Spleen (tissue), 11 donors: ENCODE data around the gene DNAI2. TPM values are rescaled to one million over a fixed set of nuclear protein-coding genes. Genes with fewer than 3 reads are reported as not detected.

ENCODE experiments used
- DNase-seq: peaks from one replicate; pipeline ENCODE4 v3.0.0-alpha.2; 2020
- H3K27ac ChIP-seq, 8 donors: fragments of 200-600 bp; sonication (generic) in 7 of 8; 1 replicate in 4 of 8; 2 replicates in 4 of 8; pipeline versions ENCODE4 v1.5.0 to v1.8.0; 2016 to 2021; ENCODE audit warnings: inconsistent platforms in 4 of 8, mild to moderate bottlenecking in 4 of 8, moderate library complexity in 1 of 8
- H3K27me3 ChIP-seq, 7 donors: fragments of 200-600 bp; sonication (generic) in 6 of 7; replicated peaks in 1 of 7; 1 replicate in 4 of 7; 2 replicates in 3 of 7; pipeline versions ENCODE4 v1.5.0 to v1.8.0; 2016 to 2021; ENCODE audit warnings: inconsistent platforms in 3 of 7, mild to moderate bottlenecking in 1 of 7
- H3K36me3 ChIP-seq, 6 donors: fragments of 200-600 bp; sonication (generic) in 5 of 6; 1 replicate in 4 of 6; 2 replicates in 2 of 6; pipeline versions ENCODE4 v1.5.0 to v1.8.0; 2016 to 2021; ENCODE audit warnings: inconsistent platforms in 2 of 6
- H3K4me1 ChIP-seq, 6 donors: fragments of 200-600 bp; sonication (generic) in 5 of 6; 1 replicate in 3 of 6; 2 replicates in 3 of 6; pipeline versions ENCODE4 v1.5.0 to v1.8.0; 2016 to 2021; ENCODE audit warnings: inconsistent platforms in 3 of 6
- H3K4me3 ChIP-seq, 8 donors: fragments of 200-600 bp; sonication (generic) in 7 of 8; 1 replicate in 4 of 8; 2 replicates in 4 of 8; pipeline versions ENCODE4 v1.5.0 to v1.8.0; 2016 to 2021; ENCODE audit warnings: inconsistent platforms in 4 of 8, mild to moderate bottlenecking in 4 of 8, moderate library complexity in 2 of 8
- H3K9me3 ChIP-seq, 8 donors: fragments of 200-600 bp; sonication (generic) in 7 of 8; 1 replicate in 4 of 8; 2 replicates in 4 of 8; pipeline versions ENCODE4 v1.5.0 to v1.8.0; 2016 to 2021; ENCODE audit warnings: inconsistent platforms in 4 of 8
- CTCF ChIP-seq, 11 experiments: fragments of 200-600 bp in 7 of 11; fragments of 450-650 bp in 4 of 11; sonication (generic) in 4 of 11; IDR thresholded peaks in 8 of 11; conservative IDR thresholded peaks in 3 of 11; 1 replicate in 7 of 11; 2 replicates in 4 of 11; pipeline versions ENCODE4 v1.4.0 to v1.8.0; 2016 to 2021; ENCODE audit warnings: antibody characterized with exemption in 11 of 11, inconsistent platforms in 4 of 11, mild to moderate bottlenecking in 1 of 11
- POLR2A ChIP-seq, 3 donors: fragments of 450-650 bp; IDR thresholded peaks; one replicate each; pipeline ENCODE4 v1.5.1; 2017; ENCODE audit warnings: antibody characterized with exemption in 3 of 3, mild to moderate bottlenecking in 1 of 3
- POLR2AphosphoS5 ChIP-seq, 3 donors: sonication (generic); formaldehyde crosslinking; IDR thresholded peaks; one replicate each; pipeline ENCODE4 v1.5.1; 2017; ENCODE audit warnings: antibody characterized with exemption in 3 of 3
- WGBS, 5 donors: extraction: QIAGEN DNeasy Blood & Tissue Kit in 3 of 5; methylation state at CpG; one replicate each; pipeline versions ENCODE4 v1.1.5 to v1.1.7; 2013 to 2018; 5-methylcytosine and 5-hydroxymethylcytosine counted together
- intact Hi-C: fragments of 100-400 bp; cut with DNase I; formaldehyde crosslinking; loops from one replicate; pipeline ENCODE4 v1.15.0; 2023; ENCODE audit warnings: low total_unique reads
- polyA plus RNA-seq, 3 donors: library from polyadenylated mRNA; stranded (reverse); fragments of 200-250 nt; gene quantifications; one replicate each; pipeline ENCODE4 v1.2.1, GENCODE V29; 2013
- total RNA-seq, 7 donors: library from RNA; depleted of rRNA in 3 of 7; stranded (reverse); fragments of >200 nt in 3 of 7; fragmentation: NEBNext Ultra II Directional in 4 of 7; extraction: Animal tissue kit (Norgen Biotek cat#: 25700) in 4 of 7; gene quantifications; one replicate each; pipeline versions ENCODE4 v1.1.0 to v1.2.1, GENCODE V29; 2016 to 2021
- donor health status: healthy with polysubstance abuse.
- donor health status: DM: no; HTN: no; CAD: no; lungs with moderate emphysema.
- donor health status: DM: no; HTN: no; CAD: no.
- donor health status: Bipolar disorder and iron deficiency.
- donor health status: healthy.
- donor health status: DM: no; HTN: no; CAD: no.
- donor health status: DM: yes; HTN: yes; CAD: no.

Gene DNAI2
- total and polyA plus RNA-seq, 10 donors, result 0.23 to 0.72 (median 0.35) TPM; not detected in 5

DNA sequence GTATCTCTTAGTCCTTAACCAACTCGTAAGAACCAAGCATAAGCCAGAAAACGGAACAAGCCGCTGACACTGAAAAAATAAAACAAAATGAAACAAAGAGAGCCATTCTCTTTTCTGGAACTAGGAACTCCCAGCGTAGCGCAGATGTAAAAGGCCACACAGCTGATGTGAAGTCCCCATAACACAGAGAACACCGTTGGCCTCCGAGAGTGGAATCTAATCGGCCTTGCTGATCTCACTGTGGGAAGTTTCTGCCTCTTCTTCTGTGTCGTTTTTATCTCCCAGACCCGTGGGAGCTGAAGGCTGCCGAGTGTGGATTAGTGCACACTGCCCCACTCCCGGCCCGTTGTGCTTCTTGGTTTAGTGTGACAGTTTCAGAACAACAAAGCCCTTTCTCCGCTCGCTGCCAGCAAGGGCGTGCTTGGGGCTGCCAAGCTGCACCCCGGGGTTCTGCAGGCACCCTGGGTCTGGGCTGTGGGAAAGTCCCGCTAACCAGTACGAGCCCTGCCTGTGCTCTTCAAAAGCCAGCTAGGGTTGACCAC, 38.9 kb upstream of the DNAI2 start:
- H3K4me3 ChIP-seq, result peak overlapping the region in 1 of 8 donors; percentile 19

GRCh38 chr17:74235911-74236371, 38.1 kb upstream of the DNAI2 start:
- Histone ChIP-seq H3K27me3 (no peaks in the 10 kb centered on the region), H3K9me3 (no peaks in the 10 kb centered on the region), H3K27ac (peak overlapping the region in 2 of 8 donors; percentile 48 to 79), H3K4me3 (no peak overlapping the region), H3K4me1 (peaks cover 6 to 62% (median 38%) of the 10 kb centered on the region in 6 donors), H3K36me3 (peaks cover 0 to 37% (median 0%) of the 10 kb centered on the region in 6 donors)
- intact Hi-C loops, result no loop called here
- DNase-seq, result no peak
- WGBS, 5 donors, result 67 to 80% (median 77%) methylated on average over 8 of the region's 8 CpGs
- TF ChIP-seq CTCF (IDR thresholded peaks at IDR 0.05 in 8 of 11, conservative IDR thresholded peaks at IDR 0.05 in 3 of 11), result no peak
- TF ChIP-seq POLR2AphosphoS5 (IDR thresholded peaks at IDR 0.05), result no peak
- TF ChIP-seq POLR2A (IDR thresholded peaks at IDR 0.05), result no peak

More for the DNA sequence above, 38.9 kb upstream of the DNAI2 start:
- Histone ChIP-seq H3K9me3 (no peaks in the 10 kb centered on the region), H3K36me3 (peaks cover 0 to 45% (median 0%) of the 10 kb centered on the region in 6 donors), H3K27ac (peak overlapping the region; percentile 3 to 79 (median 56)), H3K27me3 (no peaks in the 10 kb centered on the region), H3K4me1 (peaks cover 6 to 54% (median 35%) of the 10 kb centered on the region in 6 donors)
- TF ChIP-seq POLR2AphosphoS5 (IDR thresholded peaks at IDR 0.05), result peak in 1 of 3 donors; percentile 13
- no peak for TF ChIP-seq POLR2A (IDR thresholded peaks at IDR 0.05)
- 46 to 54% (median 52%) methylated on average over 19 of the region's 19 CpGs for WGBS, 5 donors
- no peak for DNase-seq
- intact Hi-C loops, result no loop called here

DNA sequence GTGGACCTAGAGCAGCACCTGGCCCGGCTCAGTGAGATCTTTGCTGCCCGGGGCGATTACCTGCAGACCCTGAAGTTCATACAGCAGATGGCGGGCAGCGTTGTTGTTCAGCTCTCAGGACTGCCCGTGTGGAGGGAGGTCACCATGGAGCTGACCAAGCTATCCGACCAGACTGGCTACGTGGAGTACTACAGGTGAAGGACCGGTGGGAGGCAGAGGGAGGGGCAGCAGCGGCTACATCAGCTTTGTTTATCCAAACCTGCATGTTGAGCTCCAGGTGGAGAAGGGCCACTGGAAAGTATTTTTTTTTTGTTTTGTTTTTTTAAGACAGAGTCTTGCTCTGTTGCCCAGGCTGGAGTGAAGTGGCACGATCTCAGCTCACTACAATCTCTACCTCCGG, 36.7 kb upstream of the DNAI2 start:
- DNase-seq, result no peak
- Histone ChIP-seq H3K27ac (no peak overlapping the region), H3K9me3 (no peaks in the 10 kb centered on the region), H3K4me3 (no peak overlapping the region), H3K36me3 (peaks cover 0 to 24% (median 0%) of the 10 kb centered on the region in 6 donors), H3K4me1 (peaks cover 2 to 65% (median 40%) of the 10 kb centered on the region in 6 donors), H3K27me3 (no peaks in the 10 kb centered on the region)
- intact Hi-C loops, result no loop called here
- WGBS, 5 donors, result 89 to 98% (median 95%) methylated on average over 9 to 12 of the region's 12 CpGs
- no peak for TF ChIP-seq CTCF (IDR thresholded peaks at IDR 0.05 in 8 of 11, conservative IDR thresholded peaks at IDR 0.05 in 3 of 11)
- TF ChIP-seq POLR2AphosphoS5 (IDR thresholded peaks at IDR 0.05), result no peak

GRCh38 chr17:74239172-74239571, 34.9 kb upstream of the DNAI2 start:
- intact Hi-C loops, result no loop called here
- no peaks in the 10 kb centered on the region for H3K9me3 ChIP-seq
- H3K4me1 ChIP-seq, result peaks cover 2 to 47% (median 28%) of the 10 kb centered on the region in 6 donors
- no peak overlapping the region for H3K4me3 ChIP-seq
- H3K27ac ChIP-seq, result no peak overlapping the region
- no peaks in the 10 kb centered on the region for H3K27me3 ChIP-seq
- H3K36me3 ChIP-seq, result peaks cover 0 to 35% (median 0%) of the 10 kb centered on the region in 6 donors
- no peak for TF ChIP-seq POLR2A (IDR thresholded peaks at IDR 0.05)
- peak in 2 of 3 donors; percentile 46 to 47 for TF ChIP-seq POLR2AphosphoS5 (IDR thresholded peaks at IDR 0.05)
- no peak for TF ChIP-seq CTCF (IDR thresholded peaks at IDR 0.05 in 8 of 11, conservative IDR thresholded peaks at IDR 0.05 in 3 of 11)
- 60 to 88% (median 71%) methylated on average over 8 to 10 of the region's 10 CpGs for WGBS, 5 donors
- DNase-seq, result no peak
